SK-MEL-5 (cell line): ENCODE results near the gene POLD1. TPM values are rescaled to one million over a fixed set of nuclear protein-coding genes. Genes with fewer than 3 reads are reported as not detected.

ENCODE experiments used
- DNase-seq: peaks from one replicate; pipeline ENCODE4 v3.0.0-alpha.2; 2016; ENCODE audit warnings: low read depth, low spot score
- in situ Hi-C: cut with HindIII; loops from 2 replicates; pipeline ENCODE4 v1.10.0; 2016; ENCODE audit warnings: low sequenced_read_pairs, high pct_unique_total_duplicates, low pct_unique_long_range_greater_than_20kb
- total RNA-seq: library from RNA; depleted of rRNA; stranded (reverse); fragments of >200 nt; shearing (Covaris generic); gene quantifications from 2 replicates; pipeline ENCODE4 v1.2.3, GENCODE V29; 2014

POLD1 gene
- total RNA-seq, 1 experiment from 2014 or later = 30.7 TPM

DNA sequence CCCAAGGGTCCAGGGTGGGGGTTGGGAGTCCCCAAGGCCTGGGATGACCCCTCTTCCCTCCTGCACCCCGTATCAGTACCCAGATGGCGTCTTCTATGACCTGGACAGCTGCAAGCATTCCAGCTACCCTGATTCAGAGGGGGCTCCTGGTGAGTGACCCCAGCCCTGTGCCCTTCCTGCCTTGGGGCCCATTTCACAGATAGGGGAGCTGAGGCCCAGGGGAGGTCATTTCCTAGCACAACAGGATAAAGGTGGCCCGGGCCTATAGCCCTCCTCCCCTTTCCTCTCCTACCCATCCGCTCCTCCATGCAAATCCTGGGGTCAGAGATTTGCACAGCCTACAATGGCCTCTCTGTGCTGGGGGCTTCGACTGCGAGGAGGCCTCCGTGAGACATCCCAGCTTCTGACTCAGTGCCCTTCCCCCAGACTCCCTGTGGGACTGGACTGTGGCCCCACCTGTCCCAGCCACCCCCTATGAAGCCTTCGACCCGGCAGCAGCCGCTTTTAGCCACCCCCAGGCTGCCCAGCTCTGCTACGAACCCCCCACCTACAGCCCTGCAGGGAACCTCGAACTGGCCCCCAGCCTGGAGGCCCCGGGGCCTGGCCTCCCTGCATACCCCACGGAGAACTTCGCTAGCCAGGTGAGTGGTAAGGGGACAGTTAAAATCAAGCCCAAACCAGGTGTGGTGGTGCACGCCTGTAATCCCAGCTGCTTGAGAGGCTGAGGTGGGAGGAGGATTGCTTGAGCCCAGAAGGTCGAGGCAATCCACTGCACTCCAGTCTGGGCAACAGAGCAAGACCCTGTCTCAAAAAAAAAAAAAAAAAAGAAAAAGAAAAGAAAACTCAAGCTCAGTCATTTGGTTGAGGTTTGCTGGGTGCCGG, 38.5 kb downstream of the POLD1 start:
- no peak for DNase-seq
- in situ Hi-C loops = no loop called here

- in situ Hi-C loops = no loop called here
- DNase-seq = no peak
These were observed 39.3 kb downstream of the POLD1 start for GRCh38 chr19:50423279-50424113.

GRCh38 chr19:50425581-50425980, 41.4 kb downstream of the POLD1 start:
- in situ Hi-C loops = no loop called here
- no peak for DNase-seq

DNA sequence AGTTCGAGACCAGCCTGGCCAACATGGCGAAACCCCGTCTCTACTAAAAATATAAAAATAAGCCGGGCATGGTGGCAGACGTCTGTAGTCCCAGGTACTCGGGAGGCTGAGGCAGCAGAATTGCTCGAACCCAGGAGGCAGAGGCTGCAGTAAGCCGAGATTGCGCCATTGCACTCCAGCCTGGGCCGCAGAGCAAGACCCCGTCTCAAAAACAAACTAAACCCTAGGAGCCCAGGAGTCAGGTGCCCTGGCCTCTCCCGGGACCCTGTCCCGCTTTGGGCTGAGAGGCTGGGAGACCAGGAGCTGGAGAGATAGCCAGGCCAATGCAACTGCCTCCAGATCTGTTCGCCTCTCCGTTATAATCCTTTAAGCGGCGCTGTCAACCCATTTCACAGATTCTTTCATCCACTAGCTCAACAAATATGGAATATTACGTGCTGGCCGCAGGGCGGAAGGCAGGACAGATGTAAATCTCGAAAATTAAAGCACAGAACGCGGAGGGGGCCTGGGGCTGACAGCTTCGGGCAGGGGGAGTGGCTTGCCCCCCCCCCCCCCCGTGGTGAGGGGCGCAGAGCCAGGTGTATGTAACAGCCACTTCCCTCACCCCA, 43.3 kb downstream of the POLD1 start:
- in situ Hi-C loops = no loop called here
- DNase-seq = no peak

DNA sequence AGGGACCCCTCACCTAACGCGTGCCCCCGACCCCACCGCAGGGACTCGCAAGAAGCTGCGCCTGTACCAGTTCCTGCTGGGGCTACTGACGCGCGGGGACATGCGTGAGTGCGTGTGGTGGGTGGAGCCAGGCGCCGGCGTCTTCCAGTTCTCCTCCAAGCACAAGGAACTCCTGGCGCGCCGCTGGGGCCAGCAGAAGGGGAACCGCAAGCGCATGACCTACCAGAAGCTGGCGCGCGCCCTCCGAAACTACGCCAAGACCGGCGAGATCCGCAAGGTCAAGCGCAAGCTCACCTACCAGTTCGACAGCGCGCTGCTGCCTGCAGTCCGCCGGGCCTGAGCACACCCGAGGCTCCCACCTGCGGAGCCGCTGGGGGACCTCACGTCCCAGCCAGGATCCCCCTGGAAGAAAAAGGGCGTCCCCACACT, 43.9 kb downstream of the POLD1 start:
- peak; percentile 41 for DNase-seq
- in situ Hi-C loops = no loop called here

- no peak for DNase-seq
- in situ Hi-C loops = no loop called here
These were observed 44.8 kb downstream of the POLD1 start for GRCh38 chr19:50428772-50429463.

DNA sequence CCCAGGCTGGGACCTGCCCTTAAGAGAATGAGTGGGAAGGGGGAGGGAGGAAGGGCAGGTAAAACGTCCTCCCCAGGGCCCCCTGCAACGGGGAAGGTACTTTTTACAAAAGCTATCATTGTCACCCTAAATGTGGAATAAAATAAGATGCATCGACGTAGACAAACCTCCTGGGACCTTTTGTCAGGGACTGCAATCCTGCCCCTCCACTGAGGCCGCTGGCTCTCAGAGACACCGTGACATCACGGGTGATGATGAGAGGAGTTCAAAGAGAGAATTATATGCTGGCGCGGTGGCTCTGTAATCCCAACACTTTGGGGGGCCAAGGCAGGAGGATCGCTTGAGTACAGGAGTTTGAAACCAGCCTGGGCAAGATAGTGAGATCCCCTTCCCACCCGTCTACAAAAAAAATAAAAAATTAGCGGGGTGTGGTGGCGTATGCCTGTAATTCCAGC, 46.8 kb downstream of the POLD1 start:
- DNase-seq = no peak
- in situ Hi-C loops = no loop called here

GRCh38 chr19:50431343-50432220, 47.4 kb downstream of the POLD1 start:
- in situ Hi-C loops = no loop called here
- DNase-seq = peak; percentile 81

GRCh38 chr19:50432221-50433028, 48.3 kb downstream of the POLD1 start, which contains the start of gene MYBPC2:
Gene MYBPC2, plus strand, starts transcription at chr19:50432892. Its CDS starts 62 bp downstream, at chr19:50432954.
- peak; percentile 22 for DNase-seq
- in situ Hi-C loops = no loop called here

DNA sequence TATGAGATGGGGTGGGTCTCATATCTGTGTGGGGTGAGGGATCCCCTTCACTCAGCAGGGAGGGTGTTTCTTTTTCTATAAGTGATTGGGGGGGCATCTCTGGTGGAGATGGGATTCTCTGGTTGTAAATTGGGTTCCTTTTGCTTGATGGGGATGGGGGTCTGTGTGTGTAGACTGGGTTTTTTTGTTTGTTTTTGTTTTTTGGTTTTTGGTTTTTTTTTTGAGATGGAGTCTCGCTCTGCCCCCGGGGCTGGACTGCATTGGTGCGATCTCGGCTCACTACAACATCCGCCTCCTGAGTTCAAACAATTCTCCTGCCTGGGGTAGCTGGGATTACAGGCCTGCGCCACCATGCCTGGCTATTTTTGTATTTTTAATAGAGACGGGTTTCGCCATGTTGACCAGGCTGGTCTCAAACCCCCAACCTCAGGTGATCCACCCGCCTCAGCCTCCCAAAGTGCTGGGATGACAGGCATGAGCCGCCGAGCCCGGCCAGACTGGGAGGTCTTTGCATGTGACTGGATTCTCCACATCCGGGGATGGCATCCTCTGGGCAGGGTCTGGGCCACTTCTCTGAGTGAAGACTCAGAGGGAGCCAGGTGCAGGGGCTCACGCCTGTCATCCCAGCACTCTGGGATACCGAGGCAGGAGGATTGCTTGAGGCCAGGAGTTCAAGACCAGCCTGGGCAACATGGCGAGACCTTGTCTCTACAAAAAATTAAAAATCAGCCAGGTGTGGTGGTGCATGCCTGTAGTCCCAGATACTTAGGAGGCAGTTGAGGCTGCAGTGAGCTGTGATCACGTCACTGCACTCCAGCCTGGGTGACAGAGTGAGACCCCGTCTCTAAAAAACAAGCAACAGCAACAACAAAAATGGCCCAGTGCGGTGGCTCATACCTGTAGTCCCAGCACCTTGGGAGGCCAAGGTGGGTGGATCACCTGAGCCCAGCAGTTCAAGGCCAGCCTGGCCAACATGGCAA, 49.3 kb downstream of the POLD1 start:
- in situ Hi-C loops = no loop called here
- DNase-seq = no peak

GRCh38 chr19:50434525-50434924, 50.4 kb downstream of the POLD1 start:
- in situ Hi-C loops = no loop called here
- DNase-seq = no peak

DNA sequence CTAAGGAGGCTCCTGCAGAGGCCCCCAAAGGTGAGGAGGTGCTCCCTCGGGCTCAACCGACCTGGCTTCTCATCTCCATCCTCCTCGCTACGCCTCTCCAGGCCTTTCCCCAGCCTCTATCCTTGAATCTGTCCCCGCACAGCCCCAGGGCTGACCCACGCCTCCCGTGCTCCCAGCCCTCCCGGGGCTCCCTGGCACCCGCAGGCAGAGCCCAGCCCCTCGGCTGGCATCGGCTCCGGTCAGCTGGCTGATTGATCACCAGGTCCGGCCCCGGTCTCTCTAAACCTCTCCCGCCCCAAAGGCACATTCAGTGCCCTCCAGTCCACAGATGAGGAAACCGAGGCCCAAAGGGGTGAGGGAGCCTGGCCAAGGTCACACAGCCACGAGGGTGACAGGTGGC, 51.1 kb downstream of the POLD1 start:
- in situ Hi-C loops = no loop called here

GRCh38 chr19:50435627-50436026, 51.5 kb downstream of the POLD1 start:
- no peak for DNase-seq
- in situ Hi-C loops = no loop called here

More for the DNA sequence above, 51.1 kb downstream of the POLD1 start:
- no peak for DNase-seq

DNA sequence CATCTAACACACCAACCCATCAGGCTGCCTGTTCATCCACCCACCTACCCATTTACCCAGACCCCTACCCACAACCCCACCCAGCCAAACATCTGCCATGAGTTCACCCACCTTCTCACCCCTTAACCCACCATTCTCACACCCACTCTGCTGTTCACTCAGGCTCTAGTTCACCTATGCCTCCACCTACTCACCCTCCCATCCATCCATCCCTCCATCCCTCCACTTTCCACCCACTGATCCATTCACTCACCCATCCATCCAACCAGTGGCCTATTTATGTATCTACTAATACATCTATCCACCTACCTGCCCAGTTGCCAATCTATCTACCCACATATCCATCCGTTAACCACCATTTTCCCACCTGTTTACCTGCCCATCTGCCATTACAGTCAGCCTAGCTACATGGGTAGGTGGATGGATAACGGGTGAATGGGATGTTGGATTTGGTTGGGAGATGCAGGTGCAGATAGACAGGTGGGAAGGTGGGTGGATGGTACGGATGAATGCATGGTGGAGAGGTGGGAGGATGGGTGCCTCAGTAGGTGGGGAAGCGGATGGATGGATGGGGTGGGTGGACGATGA, 53.8 kb downstream of the POLD1 start:
- DNase-seq = no peak
- in situ Hi-C loops = no loop called here
